ENCODE measurements around the gene RHOD.

DNA sequence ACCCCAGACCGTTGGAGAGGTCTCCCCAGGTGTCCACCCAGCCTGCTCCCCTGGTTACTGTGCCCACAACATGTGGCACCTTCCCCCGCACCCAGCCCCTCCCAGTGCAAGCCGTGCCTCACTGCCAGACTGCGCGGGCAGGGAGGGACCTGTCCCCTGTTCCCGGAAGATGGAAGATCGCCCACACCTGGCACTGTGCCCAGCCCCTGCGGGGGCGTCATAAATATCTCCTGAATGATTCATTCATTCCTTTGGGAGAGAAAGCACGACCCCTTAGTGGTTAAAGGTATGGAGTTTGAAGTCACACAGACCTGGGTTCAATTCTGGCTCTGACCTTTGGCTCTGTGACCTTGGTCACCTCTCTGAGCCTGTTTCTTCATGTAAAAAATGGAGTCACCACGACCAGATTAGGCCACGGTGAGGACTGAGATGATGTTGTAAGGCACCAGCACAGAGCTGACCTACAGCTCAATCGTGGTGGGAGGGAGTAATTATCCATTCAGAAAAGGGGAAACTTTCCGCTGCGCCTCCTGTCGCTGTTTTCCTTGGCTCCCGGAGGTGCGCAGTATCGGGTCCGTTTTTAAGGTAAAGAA is 34.2 kb upstream of the RHOD start:
- TF ChIP-seq, protein P1, sequence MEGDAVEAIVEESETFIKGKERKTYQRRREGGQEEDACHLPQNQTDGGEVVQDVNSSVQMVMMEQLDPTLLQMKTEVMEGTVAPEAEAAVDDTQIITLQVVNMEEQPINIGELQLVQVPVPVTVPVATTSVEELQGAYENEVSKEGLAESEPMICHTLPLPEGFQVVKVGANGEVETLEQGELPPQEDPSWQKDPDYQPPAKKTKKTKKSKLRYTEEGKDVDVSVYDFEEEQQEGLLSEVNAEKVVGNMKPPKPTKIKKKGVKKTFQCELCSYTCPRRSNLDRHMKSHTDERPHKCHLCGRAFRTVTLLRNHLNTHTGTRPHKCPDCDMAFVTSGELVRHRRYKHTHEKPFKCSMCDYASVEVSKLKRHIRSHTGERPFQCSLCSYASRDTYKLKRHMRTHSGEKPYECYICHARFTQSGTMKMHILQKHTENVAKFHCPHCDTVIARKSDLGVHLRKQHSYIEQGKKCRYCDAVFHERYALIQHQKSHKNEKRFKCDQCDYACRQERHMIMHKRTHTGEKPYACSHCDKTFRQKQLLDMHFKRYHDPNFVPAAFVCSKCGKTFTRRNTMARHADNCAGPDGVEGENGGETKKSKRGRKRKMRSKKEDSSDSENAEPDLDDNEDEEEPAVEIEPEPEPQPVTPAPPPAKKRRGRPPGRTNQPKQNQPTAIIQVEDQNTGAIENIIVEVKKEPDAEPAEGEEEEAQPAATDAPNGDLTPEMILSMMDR (IDR thresholded peaks at IDR 0.05 in 4 of 5, conservative IDR thresholded peaks at IDR 0.05 in 1 of 5), result no peak
- TF ChIP-seq POLR2A (IDR thresholded peaks at IDR 0.05), result no peak
